ENCODE data around the gene RNF213.

The RNF213 gene

GRCh38 chr17:80442764-80443163 lies 182.1 kb downstream of the RNF213 start:
- no peak for DNase-seq

- no peak for DNase-seq
Measured at GRCh38 chr17:80443498-80443897, 182.8 kb downstream of the RNF213 start.

GRCh38 chr17:80443916-80444643 lies 183.4 kb downstream of the RNF213 start:
- no peak for DNase-seq

- DNase-seq, result no peak
Measured at GRCh38 chr17:80444644-80444979, 184.0 kb downstream of the RNF213 start.

DNA sequence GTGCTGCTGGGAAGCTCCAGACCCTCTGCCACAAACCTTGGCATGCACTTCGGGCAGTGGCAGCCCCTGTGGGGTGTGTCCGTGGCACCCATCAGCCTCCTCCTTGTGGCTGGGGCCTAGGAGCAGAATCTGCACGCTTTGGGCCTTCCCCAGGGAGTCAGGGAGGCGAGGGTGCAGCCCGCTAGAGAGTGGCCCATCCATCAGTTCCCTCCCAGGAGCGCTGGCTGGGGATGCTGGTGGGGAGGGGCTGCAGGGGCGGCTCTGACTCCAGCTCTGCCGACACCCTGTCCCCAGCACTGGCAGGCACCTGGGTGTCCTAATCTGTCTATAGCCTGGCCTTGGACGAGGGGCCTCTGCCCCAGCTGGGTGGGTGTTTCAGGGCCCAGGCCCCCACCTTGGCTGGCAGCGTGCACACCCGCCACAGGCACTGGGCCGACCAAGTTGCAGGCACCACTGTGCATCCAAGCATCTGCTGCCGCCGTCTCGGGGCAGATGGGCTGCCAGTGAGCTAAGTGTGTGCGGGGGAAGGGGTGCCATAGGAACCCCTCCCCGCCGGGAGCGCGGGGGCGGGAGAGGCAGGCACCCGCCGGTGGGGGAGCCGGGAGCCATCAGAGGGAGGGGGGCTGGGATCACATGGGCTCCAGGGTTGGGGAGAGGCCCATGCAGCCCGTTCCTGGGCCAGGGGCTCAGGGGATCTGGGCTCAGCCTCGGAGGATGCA lies 184.5 kb downstream of the RNF213 start:
- no peak for DNase-seq

DNA sequence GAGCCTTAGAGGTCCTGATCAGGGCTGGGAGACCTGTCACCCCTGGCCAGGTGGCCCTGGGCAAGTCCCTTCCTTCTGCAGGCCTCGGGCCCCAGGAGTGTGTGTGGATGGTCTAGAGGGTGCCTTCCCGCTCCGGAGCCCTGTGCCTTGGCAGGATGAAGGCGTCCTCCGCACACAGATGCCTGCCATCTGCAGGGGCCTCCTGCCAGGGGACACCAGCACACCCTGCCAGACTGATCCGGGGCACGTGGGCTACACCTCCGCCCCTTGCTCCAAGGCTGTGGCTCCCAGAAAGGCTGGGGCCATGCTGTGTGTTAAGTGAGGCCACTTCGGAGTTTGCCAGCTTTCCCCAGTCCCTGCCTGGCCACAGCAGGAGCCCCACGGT lies 185.1 kb downstream of the RNF213 start:
- no peak for DNase-seq

DNA sequence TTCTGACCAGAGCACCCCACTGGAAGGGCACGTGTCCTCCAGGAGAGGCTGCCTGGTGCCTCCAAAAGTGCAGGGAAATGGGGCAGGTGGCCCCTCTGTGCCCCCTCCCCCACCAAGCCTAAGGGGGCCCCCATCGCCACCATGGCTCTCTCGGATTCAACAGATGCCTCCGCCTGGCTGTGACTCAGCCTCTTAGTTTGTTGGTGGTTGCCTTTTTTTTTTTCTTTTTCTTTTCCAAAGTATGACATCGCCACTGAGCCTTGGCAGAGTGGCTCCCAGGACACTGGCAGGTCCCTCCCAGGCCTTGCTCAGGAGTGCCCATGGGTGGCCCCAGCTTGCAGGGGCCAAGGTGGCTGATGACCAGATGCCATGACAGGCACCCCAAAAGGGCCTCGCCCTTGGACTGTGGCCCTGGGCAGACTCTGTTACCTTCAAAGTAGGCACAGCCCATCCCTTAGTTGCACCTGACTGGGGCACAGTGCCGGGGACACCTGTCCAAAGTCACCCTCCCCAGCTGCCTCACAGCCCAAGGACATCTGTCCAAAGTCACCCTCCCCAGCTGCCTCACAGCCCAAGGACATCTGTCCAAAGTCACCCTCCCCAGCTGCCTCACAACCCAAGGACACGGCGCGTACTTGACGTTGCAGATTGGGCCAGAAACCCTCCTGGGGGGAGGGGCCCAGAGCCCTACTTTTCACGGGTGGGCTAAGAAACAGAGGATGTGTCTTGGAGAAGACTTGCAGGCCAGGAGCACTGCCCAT lies 186.2 kb downstream of the RNF213 start:
- no peak for DNase-seq

GRCh38 chr17:80447790-80448189 lies 187.1 kb downstream of the RNF213 start:
- DNase-seq, result no peak

Data from activated CD4-positive, alpha-beta T cell treated with anti-CD3 and anti-CD28 coated beads, Interleukin-2, Interleukin-6, amounts not matched to agents 100 ng/mL and 50 ng/mL, durations not matched to agents 16 hours and 8 hours (primary cell).